ENCODE results near the gene BCAP29.
A peak's percentile ranks its signal among the peaks of the same experiment; 100 is the strongest.
"Not testable (repeated sequence)": the region's sequence is repeated elsewhere in the genome, so short reads cannot be mapped to it uniquely, and the experiment has no call there.

Gene BCAP29

DNA sequence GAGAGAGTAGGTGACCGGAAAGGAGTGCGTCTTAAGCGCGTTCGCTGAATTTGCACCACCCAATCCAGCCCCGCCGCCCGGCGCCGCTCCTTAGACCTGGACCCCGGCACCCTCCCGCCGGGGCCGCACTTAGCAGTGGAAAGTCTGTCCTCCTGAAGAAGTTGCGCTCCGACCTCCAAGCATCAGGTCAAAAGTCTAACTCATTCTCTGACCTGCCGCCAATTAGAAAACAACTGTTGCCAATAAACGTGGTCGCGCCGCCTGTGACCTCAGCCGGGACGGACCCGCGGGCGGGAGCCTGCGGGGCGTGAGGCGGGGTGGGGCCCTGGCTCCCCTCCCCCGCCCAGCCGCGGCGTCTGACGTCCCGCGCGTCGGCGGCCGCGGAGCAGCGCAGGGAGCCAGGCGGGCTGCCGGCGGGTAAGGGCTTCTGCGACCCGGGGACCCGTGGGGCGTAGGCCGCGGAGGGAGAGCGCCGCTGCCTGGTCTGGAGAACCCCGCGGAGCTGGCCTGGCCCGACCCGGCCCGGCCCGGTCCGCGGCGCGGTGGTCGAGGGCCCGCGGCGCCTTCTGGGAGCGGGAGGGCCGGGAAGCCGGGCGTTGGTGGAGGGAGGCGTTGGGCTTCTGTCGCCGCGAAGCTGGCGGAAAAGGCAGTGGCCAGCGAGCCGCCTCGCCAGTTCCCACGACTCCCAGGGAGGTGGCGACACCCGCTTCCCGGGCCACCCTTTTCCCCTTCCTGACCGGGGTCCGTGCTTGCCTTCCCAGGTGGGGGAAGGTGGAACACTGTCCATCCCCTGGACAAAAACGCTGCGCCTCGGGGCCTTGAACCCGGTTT, at the start of gene BCAP29:
TSS of gene BCAP29 (plus strand) at position 362 of the 831 bp plus-strand sequence. CDS start 527 bp downstream, outside the sequence.
- DNase-seq = peak; percentile 89

DNA sequence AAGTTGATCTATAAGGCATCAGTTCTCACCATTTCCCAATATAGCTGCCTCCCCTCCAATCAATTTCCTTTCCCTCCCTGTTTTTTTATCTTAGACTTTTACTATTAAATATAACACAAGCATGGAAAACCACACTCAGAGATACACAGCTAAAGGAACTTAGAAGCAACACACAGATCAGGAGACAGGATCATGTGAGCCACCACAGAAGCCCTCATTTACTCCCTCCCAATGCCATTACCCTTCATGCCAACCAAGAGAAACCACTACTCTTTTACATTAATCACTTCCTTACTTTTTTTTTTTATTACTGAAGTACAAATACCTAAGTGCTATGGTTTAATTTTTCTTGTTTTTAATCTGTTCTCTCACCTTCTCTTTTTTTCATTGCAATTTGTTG, 49.3 kb upstream of the BCAP29 start:
- DNase-seq = no peak

- DNase-seq = no peak
Observed at GRCh38 chr7:107534139-107534538, 45.9 kb upstream of the BCAP29 start.

DNA sequence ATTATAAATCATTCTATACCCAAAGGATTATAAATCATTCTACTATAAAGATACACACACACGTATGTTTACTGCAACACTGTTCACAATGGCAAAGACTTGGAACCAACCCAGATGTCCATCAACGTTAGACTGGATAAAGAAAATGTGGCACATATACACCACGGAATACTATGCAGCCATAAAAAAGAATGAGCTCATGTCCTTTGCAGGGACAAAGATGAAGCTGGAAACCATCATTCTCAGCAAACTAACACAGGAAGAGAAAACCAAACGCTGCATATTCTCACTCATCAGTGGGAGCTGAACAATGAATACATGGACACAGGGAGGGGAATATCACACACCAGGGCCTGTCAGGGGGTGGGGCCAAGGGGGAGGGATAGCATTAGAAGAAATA, 42.8 kb upstream of the BCAP29 start:
- not testable (repeated sequence) for DNase-seq

GRCh38 chr7:107538001-107538400, 42.0 kb upstream of the BCAP29 start:
- DNase-seq = no peak

- no peak for DNase-seq
Observed at GRCh38 chr7:107543338-107543993, 36.6 kb upstream of the BCAP29 start.

DNA sequence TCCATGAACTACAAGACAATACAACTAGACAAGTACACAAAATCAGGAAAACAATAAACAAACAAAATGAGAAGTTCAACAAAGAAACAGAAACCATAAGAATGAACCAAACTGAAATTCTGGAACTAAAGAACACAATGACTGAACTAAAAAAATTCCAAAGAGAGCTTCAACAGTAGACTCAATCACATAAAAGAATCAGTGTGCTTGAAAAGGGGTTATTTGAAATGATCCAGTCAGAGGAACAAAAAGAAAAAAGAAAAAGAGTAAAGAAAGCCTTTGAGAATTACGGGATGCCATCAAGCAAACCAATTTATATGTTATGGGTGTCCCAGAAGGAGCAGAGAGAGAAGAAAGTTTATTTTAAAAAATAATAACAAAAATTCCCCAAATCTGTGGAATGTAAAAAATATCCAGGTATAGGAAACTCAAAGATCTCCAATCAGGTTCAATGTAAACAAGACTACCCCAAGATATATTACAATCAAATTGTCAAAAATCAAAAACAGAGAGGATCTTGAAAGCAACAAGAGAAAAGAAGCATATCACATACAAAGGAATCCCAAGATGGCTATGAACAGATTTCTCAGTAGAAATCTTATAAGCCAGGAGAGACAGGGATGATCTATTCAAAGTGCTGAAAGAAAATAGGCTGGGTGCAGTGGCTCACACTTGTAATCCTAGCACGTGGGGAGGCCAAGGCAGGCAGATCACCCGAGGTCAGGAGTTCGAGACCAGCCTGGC, 35.0 kb upstream of the BCAP29 start:
- no peak for DNase-seq

GRCh38 chr7:107551936-107552335, 28.1 kb upstream of the BCAP29 start:
- DNase-seq = no peak

DNA sequence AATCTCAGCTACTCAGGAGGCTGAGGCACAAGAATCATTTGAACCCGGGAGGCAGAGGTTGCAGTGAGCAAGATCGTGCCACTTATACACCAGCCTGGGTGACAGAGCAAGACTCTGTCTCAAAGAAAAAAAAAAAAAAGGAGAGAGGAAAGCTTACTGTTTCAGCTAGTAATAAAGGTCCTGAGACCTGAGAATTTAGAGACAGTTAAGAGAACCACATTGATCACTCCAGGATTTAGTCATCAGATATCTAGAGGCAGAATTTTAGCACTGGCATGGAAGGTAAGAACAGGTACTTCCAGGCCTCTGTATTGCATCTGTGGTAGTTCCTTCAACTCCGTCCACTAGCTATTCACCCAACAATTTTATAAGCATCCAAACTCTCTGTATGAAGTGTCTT, 24.2 kb upstream of the BCAP29 start:
- no peak for DNase-seq

DNA sequence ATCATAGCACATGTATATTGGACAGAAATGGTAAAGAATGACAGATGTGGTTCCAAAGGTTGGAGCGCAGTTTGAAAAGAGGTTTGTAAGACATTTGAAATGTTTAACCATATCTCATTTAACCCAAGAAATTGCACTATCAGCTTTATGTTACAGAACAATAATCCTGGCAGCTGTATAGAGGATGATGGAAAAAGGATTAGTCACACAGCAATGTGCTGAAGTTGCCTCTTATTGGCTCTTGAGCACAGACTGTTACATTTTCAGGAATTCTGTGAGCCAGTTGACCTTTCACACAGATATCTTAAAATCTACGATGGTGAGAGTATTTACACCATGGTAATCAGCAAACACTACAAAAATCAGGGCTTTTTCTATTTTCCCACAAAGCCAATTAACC, 20.2 kb upstream of the BCAP29 start:
- DNase-seq = no peak

- no peak for DNase-seq
Observed at GRCh38 chr7:107560898-107561516, 19.0 kb upstream of the BCAP29 start.

DNA sequence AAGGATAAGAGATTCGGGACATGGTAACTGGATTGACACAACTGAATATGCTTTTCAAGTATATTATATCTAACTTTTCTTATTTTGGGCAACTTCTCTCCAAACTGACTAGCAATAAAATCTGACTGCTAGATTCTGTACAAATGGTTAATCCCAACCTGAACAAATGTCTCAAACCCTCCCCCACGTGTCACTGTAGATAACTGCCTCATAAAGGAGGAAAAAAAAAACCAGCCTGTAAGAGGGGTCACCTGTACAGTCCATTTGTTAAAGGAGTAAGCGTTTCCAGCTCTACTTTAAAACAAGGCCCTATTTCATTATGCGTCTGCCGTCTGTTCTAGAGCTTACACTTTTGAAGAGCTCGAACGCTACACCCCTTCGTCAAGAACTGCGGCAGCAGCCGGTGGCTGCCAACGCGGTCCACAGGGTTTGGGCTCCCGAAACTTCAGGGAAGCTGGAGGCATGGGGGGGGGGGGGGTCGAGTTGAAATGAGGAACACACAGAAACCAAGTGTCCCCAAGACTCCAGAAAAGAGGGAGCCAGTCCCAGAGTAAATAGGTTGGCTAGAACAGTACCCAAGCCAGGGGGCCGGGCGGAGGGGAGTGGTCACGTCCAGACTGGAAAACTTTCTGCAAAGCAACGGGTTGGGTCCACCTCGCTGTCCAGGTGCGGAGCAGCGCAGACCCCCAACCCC, 16.8 kb upstream of the BCAP29 start:
- no peak for DNase-seq

- DNase-seq = peak; percentile 94
Observed at GRCh38 chr7:107563775-107564552, 16.1 kb upstream of the BCAP29 start, which contains the start of the genes COG5 and DUS4L. COG5 (minus strand) TSS chr7:107563920; CDS start chr7:107563896, 24 bp downstream. DUS4L (plus strand) TSS chr7:107563971; CDS start chr7:107567071, 3,100 bp downstream.

DNA sequence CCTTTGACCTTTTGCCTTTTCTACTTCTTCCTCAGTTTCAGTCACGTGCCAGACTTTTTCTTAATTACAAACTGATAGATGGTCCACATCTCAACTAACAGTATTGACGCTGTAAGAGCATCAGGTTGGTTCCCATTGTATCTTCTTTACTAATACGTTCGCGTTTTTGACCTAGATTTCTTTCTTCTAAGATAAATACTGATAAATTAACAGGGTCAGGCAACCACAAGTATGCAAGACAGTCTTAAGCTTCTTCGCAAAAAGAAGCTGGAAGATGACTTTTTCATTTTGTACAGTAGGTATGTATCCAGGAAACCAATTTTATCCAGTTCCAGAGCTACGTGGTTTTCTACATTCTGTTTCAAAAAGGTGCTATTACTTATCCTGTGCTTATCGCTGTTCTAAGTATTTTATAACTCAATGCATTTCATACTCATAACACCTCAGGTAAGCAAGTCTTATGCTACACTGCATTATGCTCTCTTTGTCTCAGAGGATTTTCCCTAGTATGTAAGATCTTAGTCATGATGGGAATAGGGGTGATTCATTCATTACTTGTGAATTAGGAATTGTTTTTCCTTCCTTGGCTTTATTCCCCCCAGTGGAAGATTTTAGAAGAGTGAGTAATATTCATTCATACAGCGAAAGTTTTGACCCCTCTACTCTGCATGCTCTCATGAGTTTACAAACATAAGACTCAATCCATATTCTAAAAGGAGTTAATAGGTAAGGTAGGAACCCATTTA, 15.3 kb upstream of the BCAP29 start:
- DNase-seq = no peak

- DNase-seq = no peak
Observed at GRCh38 chr7:107570298-107570697, 9.7 kb upstream of the BCAP29 start.

DNA sequence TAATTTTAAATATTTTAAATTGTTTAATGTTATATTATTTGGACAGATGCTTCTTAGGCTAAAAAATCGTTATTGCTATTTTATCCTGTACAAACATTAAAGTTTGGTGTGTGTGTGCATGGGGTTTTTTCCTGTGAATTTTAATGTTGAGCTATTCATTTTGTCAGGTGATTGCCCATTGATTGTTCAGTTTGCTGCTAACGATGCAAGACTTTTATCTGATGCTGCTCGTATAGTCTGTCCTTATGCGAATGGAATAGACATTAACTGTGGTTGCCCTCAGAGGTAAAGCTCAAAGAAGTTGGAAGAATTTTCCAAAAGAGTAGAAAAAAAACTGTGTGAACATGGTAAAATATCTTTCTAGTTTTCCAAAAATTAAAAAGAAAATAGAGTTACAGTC, 6.5 kb upstream of the BCAP29 start:
- no peak for DNase-seq

GRCh38 chr7:107579554-107579884, 527 bp upstream of the BCAP29 start:
- DNase-seq = no peak

GRCh38 chr7:107580716-107581383, 804 bp downstream of the BCAP29 start:
- no peak for DNase-seq

- no peak for DNase-seq
Observed at GRCh38 chr7:107581387-107582013, 1.5 kb downstream of the BCAP29 start.

DNA sequence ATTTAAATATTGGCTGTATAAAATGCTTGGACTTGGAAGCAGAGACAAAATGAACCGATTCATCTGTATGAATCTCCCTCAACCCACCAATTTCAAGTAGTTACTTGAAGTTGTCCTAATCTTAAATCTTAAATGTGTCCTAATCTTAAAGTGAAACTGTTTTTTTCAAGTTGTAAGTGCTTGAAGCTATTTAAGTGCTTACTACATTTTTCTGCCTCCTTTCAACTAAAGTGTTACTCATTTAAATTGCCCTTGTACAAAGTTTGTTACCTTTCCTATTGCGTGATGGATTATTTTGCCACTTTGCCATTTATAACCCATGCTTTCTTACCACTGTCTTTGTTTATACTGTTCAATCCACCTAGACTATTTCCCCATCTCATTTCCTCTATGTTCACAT, 2.8 kb downstream of the BCAP29 start:
- no peak for DNase-seq

Data from activated effector memory CD4-positive, alpha-beta T cell treated with anti-CD3 and anti-CD28 coated beads, Interleukin-2, amount 50 U/mL, for 16 hours (primary cell).